Prostate gland (tissue), 2 donors: ENCODE measurements around the gene SVIP.

Source experiments
- CTCF ChIP-seq, 4 experiments: fragments of 200-600 bp in 2 of 4; fragments of 450-650 bp in 2 of 4; sonication (generic) in 2 of 4; IDR thresholded peaks; 1 replicate in 3 of 4; 2 replicates in 1 of 4; pipeline ENCODE4 v1.5.1; 2016 to 2019; ENCODE audit warnings: antibody characterized with exemption in 4 of 4, mild to moderate bottlenecking in 2 of 4, moderate library complexity in 2 of 4
- POLR2A ChIP-seq: fragments of 450-650 bp; IDR thresholded peaks from one replicate; pipeline ENCODE4 v1.6.1; 2016; ENCODE audit warnings: antibody characterized with exemption, mild to moderate bottlenecking

DNA sequence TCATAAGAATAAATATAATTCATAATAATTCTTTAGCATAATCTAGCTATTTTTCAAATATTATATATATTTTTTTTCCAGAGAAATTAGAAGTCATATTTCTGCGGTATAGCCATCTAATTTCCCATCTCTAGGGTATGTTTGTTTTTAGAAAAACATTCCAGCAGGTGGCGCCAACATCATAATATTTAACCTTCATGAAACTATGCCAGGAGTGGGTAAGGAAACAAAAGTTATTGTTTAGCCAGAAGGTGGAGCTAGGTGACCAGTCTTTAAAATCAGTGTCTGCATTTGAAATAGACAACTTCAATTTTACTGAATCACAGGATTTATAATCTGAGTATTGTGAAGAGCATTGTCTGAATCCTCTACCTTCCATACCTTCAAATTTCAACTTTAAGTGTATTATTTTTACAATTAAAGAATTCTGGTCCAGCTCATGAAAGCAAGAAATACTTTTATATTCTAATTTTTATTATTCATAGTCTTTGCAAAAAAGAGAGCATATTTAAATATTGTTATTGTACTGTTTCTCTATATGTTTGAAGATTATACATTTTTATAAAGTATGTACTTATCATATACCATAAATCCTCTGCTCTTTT lies 46.4 kb upstream of the SVIP start:
- TF ChIP-seq POLR2A (no peak), CTCF (IDR thresholded peaks at IDR 0.05) (peak; percentile 59 to 88 (median 82))
